Kidney (tissue), 14 donors: ENCODE measurements around the gene DNAAF2. TPM values are rescaled to one million over a fixed set of nuclear protein-coding genes. Genes with fewer than 3 reads are reported as not detected.

Experiments
- DNase-seq, 5 donors: peaks; one replicate each; pipeline ENCODE4 v3.0.0-alpha.2; 2013 to 2020
- FAIRE-seq: peaks from 2 replicates; lab custom pipeline; 2012; peaks lifted over from hg19 to GRCh38; lab: Jason Lieb, UNC
- H3K27ac ChIP-seq, 2 donors: one replicate each; pipeline ENCODE4 v1.7.0; 2013; ENCODE audit warnings: low read depth in 2 of 2, low read length in 2 of 2, inconsistent platforms in 1 of 2
- H3K27me3 ChIP-seq: one replicate; pipeline ENCODE4 v1.7.1; 2013; ENCODE audit warnings: low read length, inconsistent platforms; ENCODE audit not compliant: control insufficient read depth, insufficient read depth
- H3K36me3 ChIP-seq, 3 donors: one replicate each; pipeline versions ENCODE4 v1.7.0 to v1.7.1; 2013; ENCODE audit warnings: low read length in 3 of 3, control low read depth in 1 of 3, inconsistent platforms in 1 of 3; ENCODE audit not compliant: insufficient read depth in 3 of 3, control insufficient read depth in 2 of 3
- H3K4me1 ChIP-seq, 3 donors: one replicate each; pipeline versions ENCODE4 v1.7.0 to v1.7.1; 2013; ENCODE audit warnings: low read length in 3 of 3, inconsistent platforms in 1 of 3, low read depth in 1 of 3; ENCODE audit not compliant: control insufficient read depth in 2 of 3, insufficient read depth in 2 of 3
- H3K4me3 ChIP-seq, 3 donors: one replicate each; pipeline versions ENCODE4 v1.7.0 to v1.8.1; 2013; ENCODE audit warnings: low read length in 3 of 3, control low read depth in 1 of 3, inconsistent platforms in 1 of 3
- H3K9ac ChIP-seq, 3 donors: one replicate each; pipeline versions ENCODE4 v1.7.0 to v1.7.1; 2013; ENCODE audit warnings: low read length in 3 of 3, control low read depth in 1 of 3, inconsistent platforms in 1 of 3
- H3K9me3 ChIP-seq, 3 donors: one replicate each; pipeline versions ENCODE4 v1.7.0 to v1.7.1; 2013; ENCODE audit warnings: low read length in 3 of 3, control low read depth in 1 of 3, inconsistent platforms in 1 of 3; ENCODE audit not compliant: control insufficient read depth in 2 of 3, insufficient read depth in 1 of 3
- intact Hi-C: fragments of 100-400 bp; cut with DNase I; formaldehyde crosslinking; loops from one replicate; pipeline ENCODE4 v1.11.1; 2022
- polyA plus RNA-seq: library from polyadenylated mRNA; stranded (reverse); fragments of 350-450 nt; fragmentation: Illumina TruSeq; extraction: RNeasy Lipid Tissue Mini Kit (QIAGEN cat#74804); gene quantifications from one replicate; pipeline ENCODE4 v1.2.3, GENCODE V29; 2014; ENCODE audit warnings: low read depth, low replicate concordance; ENCODE audit not compliant: insufficient read depth
- total RNA-seq: library from RNA; stranded (reverse); fragmentation: NEBNext Ultra II Directional; extraction: Animal tissue kit (Norgen Biotek cat#: 25700); gene quantifications from one replicate; pipeline ENCODE4 v1.2.1, GENCODE V29; 2021
- TF ChIP-seq, protein P1 (sequence below): IDR thresholded peaks from 3 replicates; pipeline ENCODE4 v1.5.1; 2012; ENCODE audit warnings: mild to moderate bottlenecking, moderate library complexity, borderline replicate concordance; ENCODE audit not compliant: insufficient read depth; ENCODE audit errors: extremely low read depth
- donor health status: control.
- donor health status: control.
- donor health status: control.
- donor health status: control.
- donor health status: control.
- donor health status: DM: yes; HTN: yes; CAD: no.
- donor health status: Normal renal cell carcinoma (clear cell type).

The DNAAF2 gene
- total and polyA plus RNA-seq, 2 donors from 2014 or later, result 6.9 to 7.7 TPM

DNA sequence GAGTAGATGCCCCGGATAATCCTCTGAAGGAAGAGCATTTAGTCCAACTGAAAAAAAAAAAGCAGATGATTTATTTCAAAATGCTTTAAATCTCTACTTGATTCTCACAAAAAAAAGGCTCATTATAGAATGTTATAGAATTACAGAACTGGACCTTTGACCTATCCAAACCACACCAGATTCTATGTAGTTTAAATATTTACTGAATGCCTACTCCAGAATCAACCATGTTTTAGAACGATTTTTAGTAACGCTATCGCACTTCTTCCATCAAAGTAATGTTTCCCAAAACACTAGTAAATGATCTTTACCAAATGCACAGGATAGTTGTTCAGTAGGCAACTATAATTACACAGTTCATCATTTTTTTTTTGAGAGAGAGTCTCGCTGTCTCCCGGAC lies 51.4 kb downstream of the DNAAF2 start:
- intact Hi-C loops, result no loop called here
- H3K4me3 ChIP-seq, result peak overlapping the region in 1 of 3 donors; percentile 80
- H3K27ac ChIP-seq, result no peak overlapping the region
- H3K9me3 ChIP-seq, result no peaks in the 10 kb centered on the region
- no peak for DNase-seq
- FAIRE-seq, result no peak
- no peak overlapping the region for H3K9ac ChIP-seq
- peaks cover 0 to 11% (median 0%) of the 10 kb centered on the region in 3 donors for H3K4me1 ChIP-seq
- TF ChIP-seq, protein P1, sequence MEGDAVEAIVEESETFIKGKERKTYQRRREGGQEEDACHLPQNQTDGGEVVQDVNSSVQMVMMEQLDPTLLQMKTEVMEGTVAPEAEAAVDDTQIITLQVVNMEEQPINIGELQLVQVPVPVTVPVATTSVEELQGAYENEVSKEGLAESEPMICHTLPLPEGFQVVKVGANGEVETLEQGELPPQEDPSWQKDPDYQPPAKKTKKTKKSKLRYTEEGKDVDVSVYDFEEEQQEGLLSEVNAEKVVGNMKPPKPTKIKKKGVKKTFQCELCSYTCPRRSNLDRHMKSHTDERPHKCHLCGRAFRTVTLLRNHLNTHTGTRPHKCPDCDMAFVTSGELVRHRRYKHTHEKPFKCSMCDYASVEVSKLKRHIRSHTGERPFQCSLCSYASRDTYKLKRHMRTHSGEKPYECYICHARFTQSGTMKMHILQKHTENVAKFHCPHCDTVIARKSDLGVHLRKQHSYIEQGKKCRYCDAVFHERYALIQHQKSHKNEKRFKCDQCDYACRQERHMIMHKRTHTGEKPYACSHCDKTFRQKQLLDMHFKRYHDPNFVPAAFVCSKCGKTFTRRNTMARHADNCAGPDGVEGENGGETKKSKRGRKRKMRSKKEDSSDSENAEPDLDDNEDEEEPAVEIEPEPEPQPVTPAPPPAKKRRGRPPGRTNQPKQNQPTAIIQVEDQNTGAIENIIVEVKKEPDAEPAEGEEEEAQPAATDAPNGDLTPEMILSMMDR, result no peak
- no peaks in the 10 kb centered on the region for H3K27me3 ChIP-seq
- peaks cover 2 to 12% (median 3%) of the 10 kb centered on the region in 3 donors for H3K36me3 ChIP-seq

DNA sequence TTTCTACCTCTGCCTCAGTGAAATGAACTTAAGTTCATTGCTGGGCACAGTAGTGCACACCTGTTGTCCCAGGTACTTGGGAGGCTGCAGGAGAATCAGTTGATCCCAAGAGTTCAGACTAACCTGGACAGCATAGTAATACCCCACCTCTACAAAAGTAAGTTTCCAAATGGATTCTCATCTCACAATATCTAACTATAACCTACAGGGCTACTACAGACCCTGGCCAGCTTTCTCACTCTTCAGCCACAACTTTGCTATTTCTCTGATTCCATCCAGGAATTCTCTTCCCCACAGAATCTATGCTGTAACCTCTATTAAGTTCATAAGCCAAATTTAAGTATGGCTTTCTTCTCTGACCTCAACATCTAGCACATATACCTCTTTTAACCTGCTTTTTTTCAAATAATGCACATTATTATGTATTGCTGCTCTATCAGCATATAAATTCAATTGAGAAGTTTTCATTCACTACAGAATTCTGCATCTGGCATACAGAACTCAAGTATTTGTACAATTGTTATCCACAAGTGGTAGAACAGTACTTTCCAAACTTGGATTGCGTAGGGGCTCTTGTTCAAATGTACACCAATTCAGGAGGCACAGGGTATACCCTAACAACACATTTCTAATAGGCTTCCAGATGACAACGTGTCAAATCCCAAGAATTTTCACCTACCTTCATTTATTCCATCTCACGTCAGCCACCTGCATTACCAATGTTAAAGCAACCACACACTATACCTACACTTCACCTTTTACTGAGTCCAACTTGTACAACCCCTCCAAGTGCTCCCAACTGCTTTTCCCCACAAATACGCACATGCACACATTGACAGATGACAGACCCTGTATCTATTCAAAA lies 52.7 kb downstream of the DNAAF2 start:
- Histone ChIP-seq H3K4me3 (no peak overlapping the region), H3K27ac (no peak overlapping the region), H3K9me3 (no peaks in the 10 kb centered on the region), H3K9ac (no peak overlapping the region), H3K4me1 (peaks cover 0 to 11% (median 0%) of the 10 kb centered on the region in 3 donors), H3K27me3 (no peaks in the 10 kb centered on the region), H3K36me3 (peaks cover 3 to 15% (median 4%) of the 10 kb centered on the region in 3 donors)
- TF ChIP-seq, protein P1, result no peak
- no peak for FAIRE-seq
- no peak for DNase-seq
- intact Hi-C loops, result no loop called here

GRCh38 chr14:49581209-49582112 lies 53.6 kb downstream of the DNAAF2 start:
- intact Hi-C loops, result no loop called here
- DNase-seq, result no peak
- Histone ChIP-seq H3K4me1 (peaks cover 0 to 11% (median 0%) of the 10 kb centered on the region in 3 donors), H3K9ac (no peak overlapping the region), H3K4me3 (no peak overlapping the region), H3K27me3 (no peaks in the 10 kb centered on the region), H3K36me3 (peaks cover 3 to 22% (median 6%) of the 10 kb centered on the region in 3 donors), H3K9me3 (no peaks in the 10 kb centered on the region), H3K27ac (no peak overlapping the region)
- TF ChIP-seq, protein P1, result no peak
- no peak for FAIRE-seq
